ENCODE measurements around the gene PLCL2. TPM values are rescaled to one million over a fixed set of nuclear protein-coding genes. Genes with fewer than 3 reads are reported as not detected.

PLCL2 gene
- polyA plus RNA-seq (ENCODE audit: insufficient read length in 4 of 4) = 10 to 100 TPM; 14.7 to 18.3 (median 16.1) TPM

- no peak for DNase-seq (ENCODE audit: low read depth in 4 of 4, low spot score in 3 of 4)
These were observed at the start of gene PLCL2 for GRCh38 chr3:16884748-16885592. Gene PLCL2 (plus strand): TSS chr3:16884955. CDS start chr3:16885040, 85 bp downstream.

GRCh38 chr3:16836505-16837237 is 48.1 kb upstream of the PLCL2 start:
- DNase-seq (ENCODE audit: low read depth in 4 of 4, low spot score in 3 of 4) = no peak

GRCh38 chr3:16837602-16838001 is 47.2 kb upstream of the PLCL2 start:
- DNase-seq (ENCODE audit: low read depth in 4 of 4, low spot score in 3 of 4) = no peak

GRCh38 chr3:16838561-16838960 is 46.2 kb upstream of the PLCL2 start:
- DNase-seq (ENCODE audit: low read depth in 4 of 4, low spot score in 3 of 4) = no peak

DNA sequence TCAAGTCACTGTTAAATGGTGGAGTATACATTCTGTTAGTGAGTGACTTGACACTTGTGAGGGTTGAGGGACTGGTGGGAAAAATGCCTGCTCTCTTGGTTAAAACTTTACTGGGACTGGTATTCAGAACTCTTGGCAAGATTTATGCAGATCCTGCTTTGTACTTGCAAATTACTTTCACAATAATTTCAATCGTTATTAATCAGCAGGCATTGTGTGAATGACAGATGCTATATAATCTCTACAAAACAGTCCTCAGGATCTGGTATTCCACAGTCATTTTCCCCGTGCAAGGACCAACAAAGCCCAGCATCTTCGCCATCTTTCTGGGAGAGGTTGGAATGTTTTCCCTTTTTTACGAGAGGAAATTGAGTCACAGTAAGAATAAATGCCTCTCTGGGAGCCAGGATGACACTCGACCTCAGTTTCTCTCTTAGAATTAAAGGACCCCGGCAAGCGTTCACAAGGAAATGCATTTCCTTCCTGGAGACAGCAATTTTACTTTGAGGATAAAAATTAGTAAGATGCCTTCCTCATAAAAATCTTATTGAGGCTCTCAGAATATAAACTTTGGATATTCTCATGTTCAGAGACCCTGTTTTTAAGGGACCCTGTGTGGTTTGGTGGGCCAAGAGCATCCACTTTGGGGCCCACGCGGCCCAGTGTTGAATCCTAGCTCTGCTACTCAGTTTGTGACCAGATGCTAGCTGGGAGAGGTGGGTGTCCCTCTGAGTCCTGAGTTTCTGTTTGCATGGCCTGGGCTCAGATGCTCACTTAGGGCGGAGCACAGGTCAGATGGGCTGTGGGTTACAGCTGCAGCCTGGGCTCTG is 45.3 kb upstream of the PLCL2 start:
- no peak for DNase-seq (ENCODE audit: low read depth in 4 of 4, low spot score in 3 of 4)

GRCh38 chr3:16840101-16840424 is 44.7 kb upstream of the PLCL2 start:
- no peak for DNase-seq (ENCODE audit: low read depth in 4 of 4, low spot score in 3 of 4)

- no peak for DNase-seq (ENCODE audit: low read depth in 4 of 4, low spot score in 3 of 4)
These were observed 43.6 kb upstream of the PLCL2 start for GRCh38 chr3:16841041-16841753.

DNA sequence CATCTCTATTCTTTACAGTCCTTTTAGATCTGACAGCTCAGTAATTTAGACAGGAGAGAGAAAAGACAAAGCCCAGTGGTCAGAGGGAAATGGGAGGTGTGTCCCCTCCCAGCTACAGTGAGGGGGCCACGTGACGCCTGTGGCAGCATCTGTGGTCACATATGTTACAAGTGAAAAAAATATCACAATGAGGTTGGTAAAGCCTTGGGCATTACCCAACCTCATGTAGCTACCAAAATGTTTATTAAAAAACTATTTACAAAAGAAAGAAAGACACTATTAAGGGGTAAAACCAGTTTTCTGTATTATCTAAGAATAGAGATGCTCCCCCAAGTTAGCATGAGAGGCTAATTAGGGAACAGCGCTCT is 42.9 kb upstream of the PLCL2 start:
- DNase-seq (ENCODE audit: low read depth in 4 of 4, low spot score in 3 of 4) = no peak

- no peak for DNase-seq (ENCODE audit: low read depth in 4 of 4, low spot score in 3 of 4)
These were observed 42.2 kb upstream of the PLCL2 start for GRCh38 chr3:16842272-16843270.

DNA sequence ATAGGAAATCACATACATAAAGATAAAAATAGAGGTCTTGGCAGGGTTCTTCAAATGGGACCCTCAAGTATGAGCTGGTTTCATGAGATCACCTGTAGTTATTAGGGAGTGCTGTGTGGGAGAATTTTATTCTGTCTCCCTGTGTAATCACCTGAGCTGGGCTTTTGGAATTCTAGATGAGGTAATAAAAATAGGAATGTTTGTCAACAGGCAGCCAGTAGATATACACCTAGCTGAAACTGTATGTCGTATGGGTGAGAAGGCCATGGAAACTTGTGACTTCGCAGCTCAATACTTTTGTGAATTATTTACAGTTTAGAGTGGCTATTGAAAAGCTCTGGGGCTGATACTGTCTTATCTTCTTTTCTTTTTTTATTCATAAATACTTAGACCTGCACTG is 40.5 kb upstream of the PLCL2 start:
- no peak for DNase-seq (ENCODE audit: low read depth in 4 of 4, low spot score in 3 of 4)

GRCh38 chr3:16844791-16845190 is 40.0 kb upstream of the PLCL2 start:
- DNase-seq (ENCODE audit: low read depth in 4 of 4, low spot score in 3 of 4) = no peak

DNA sequence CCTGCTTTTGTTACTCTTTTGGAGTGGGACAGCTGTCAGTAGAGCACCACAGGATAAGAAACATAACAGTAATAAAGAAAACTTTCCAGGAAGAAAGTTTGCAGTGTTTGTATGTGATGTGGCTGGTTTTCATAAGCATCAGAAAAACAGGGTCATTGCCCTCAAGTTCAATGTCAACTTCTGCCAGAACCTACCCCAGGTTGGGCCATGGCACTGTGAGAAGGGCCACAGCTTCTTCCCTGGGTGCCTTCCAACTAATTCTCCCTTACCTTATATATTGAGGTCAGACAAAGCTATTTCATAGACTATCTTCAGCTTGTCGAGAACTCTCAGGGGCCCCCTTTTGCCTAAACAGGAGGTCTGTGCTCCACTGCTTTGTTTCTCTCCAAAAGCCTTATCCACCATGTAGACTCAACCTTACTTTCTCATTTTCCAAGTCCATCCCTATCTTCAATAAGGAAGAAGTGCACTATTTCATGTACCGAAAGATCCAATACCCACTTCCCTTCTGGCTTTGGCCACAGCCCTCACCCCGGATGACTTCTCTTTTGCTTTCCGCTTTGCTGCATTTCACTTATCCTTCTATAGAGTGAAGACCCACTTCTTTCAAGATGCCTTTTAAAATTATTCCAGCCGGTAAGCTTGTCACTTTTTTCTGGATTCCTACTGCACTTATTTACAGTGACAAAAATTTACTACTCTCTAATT is 38.2 kb upstream of the PLCL2 start:
- no peak for DNase-seq (ENCODE audit: low read depth in 4 of 4, low spot score in 3 of 4)

DNA sequence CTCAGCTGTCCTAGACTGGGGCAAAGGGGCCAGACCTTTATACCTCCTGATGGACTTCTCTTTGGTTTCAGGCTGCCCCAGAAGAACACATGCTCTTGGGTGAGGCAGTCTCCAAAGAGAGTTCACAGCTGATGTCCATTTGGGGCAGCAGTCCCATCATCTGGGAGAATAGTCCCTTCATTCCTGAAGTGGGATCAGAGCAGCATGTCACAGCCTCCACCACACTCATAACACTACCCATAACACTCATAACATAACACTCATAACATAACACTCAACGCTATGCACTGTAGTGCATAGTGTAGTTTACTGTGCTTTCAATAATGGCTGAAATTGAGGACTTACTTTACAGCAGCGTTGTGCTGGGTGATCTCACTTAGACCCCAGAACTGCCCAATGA is 36.7 kb upstream of the PLCL2 start:
- no peak for DNase-seq (ENCODE audit: low read depth in 4 of 4, low spot score in 3 of 4)

- DNase-seq (ENCODE audit: low read depth in 4 of 4, low spot score in 3 of 4) = no peak
These were observed 35.5 kb upstream of the PLCL2 start for GRCh38 chr3:16849229-16849628.

- DNase-seq (ENCODE audit: low read depth in 4 of 4, low spot score in 3 of 4) = no peak
These were observed 35.0 kb upstream of the PLCL2 start for GRCh38 chr3:16849795-16850194.

DNA sequence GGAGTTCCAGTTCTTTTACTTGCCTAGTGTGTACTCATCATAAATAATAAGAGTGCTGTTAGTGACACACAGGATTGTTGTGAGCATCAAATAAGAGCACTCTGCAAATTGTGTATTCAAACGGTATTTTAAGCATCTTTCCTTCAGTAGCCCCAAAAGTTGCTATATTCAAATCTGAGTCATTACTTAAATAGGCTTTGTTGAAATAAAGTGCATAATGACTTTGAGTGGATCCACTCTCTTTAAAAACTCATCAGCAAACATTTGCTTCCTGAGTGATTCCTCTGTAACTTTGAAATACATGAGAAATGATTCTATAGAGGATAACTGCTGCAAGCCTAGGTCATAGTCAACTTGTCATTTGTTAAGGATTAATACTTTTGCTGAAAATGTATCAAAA is 29.3 kb upstream of the PLCL2 start:
- no peak for DNase-seq (ENCODE audit: low read depth in 4 of 4, low spot score in 3 of 4)

DNA sequence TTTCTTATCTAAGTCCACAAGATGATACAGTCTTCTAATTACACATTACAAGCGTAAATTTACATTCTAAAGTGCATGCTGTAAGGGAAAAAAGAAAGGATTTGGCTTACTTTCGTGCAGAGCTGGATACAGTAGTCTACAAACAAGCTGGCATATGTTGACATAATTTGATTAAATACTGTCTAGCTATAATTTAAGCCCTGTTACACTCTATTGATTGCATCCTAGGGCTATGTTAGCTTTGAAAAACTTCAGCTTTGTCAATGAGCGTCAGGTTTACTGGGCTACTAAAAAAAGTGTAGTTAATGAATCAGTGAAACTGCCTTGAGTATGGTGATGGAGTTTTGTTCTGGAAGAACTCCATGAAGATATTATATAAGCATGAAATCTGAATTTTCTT is 24.5 kb upstream of the PLCL2 start:
- no peak for DNase-seq (ENCODE audit: low read depth in 4 of 4, low spot score in 3 of 4)

DNA sequence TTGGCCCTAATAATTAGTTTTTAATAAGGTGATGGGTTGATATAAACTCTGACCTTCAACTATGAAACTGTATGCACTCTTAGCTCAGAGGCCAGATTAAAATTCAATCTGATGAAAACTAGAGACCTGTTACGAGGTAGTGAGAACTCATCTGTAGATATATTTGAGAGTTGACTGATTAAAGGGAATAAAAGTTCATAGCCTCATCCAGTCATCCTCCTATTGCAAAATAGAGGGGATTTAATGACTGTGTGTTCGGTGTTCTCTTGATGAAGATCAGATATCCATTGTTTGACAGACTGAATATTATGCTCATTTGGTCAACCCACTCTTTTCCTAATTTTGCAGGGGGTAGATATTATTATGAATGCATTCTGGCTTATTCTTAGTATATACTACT is 23.3 kb upstream of the PLCL2 start:
- DNase-seq (ENCODE audit: low read depth in 4 of 4, low spot score in 3 of 4) = no peak
